HCT116 (cell line): ENCODE results near the gene CTNND2. TPM values are rescaled to one million over a fixed set of nuclear protein-coding genes. Genes with fewer than 3 reads are reported as not detected.

ENCODE experiments used
- ATAC-seq: fragments of 200-7000 bp; cut with Tn5 transposase; 2 replicates; pipeline ENCODE4 v1.9.1; 2020; ENCODE audit warnings: mild to moderate bottlenecking, moderate library complexity
- BruUV-seq: library from RNA; stranded (reverse); fragments of 400-500 nt; replicated peaks from 2 replicates; lab custom pipeline; 2021; lab: Mats Ljungman, UMichigan
- CTCF ChIA-PET: fragments of 300-600 bp; sonication (Branson Sonifier 250); formaldehyde crosslinking; loops from one replicate; lab custom pipeline; 2021; ENCODE audit warnings: antibody characterized with exemption; lab: Charles Lee
- POLR2A ChIA-PET: fragments of 300-600, 350-600 bp; sonication (Branson Sonifier 250); formaldehyde crosslinking; loops from one replicate; lab custom pipeline; 2021; ENCODE audit warnings: antibody characterized with exemption; lab: Charles Lee
- RAD21 ChIA-PET, 2 experiments: fragments of 300-600 bp; sonication (Branson Sonifier 250); formaldehyde crosslinking; loops; one replicate each; lab custom pipeline; 2023; ENCODE audit warnings: low total read pairs in 2 of 2; ENCODE audit not compliant: uncharacterized antibody in 2 of 2, unreplicated experiment in 2 of 2, low non-redundant PET in 1 of 2; lab: Charles Lee
- DNase-seq: peaks from one replicate; pipeline ENCODE4 v3.0.0-alpha.2; 2010; ENCODE audit warnings: low read depth, low spot score
- H2AFZ ChIP-seq: fragments of 200-600 bp; shearing (Covaris generic), sonication (generic); 2 replicates; pipeline ENCODE4 v1.6.1; 2017; ENCODE audit warnings: low read depth, mixed run types, mixed read lengths, antibody characterized with exemption, low read length; ENCODE audit not compliant: poor library complexity, severe bottlenecking
- H3K27ac ChIP-seq: 2 replicates; pipeline ENCODE4 v1.5.1; 2012; ENCODE audit warnings: low read depth, low read length
- H3K27me3 ChIP-seq: fragments of 200-600 bp; sonication (generic); 2 replicates; pipeline ENCODE4 v1.6.1; 2016; ENCODE audit warnings: mixed run types, low read length, mixed read lengths; ENCODE audit not compliant: insufficient read depth
- H3K36me3 ChIP-seq, 2 experiments: fragments of 200-500 bp in 1 of 2; fragments of 200-600 bp in 1 of 2; sonication (Bioruptor generic) in 1 of 2; sonication (generic) in 1 of 2; 2 replicates each; pipeline versions ENCODE4 v1.5.1 to v1.6.1; 2014 to 2016; ENCODE audit warnings: low read length in 2 of 2, inconsistent platforms in 1 of 2, mixed read lengths in 1 of 2, mixed run types in 1 of 2; ENCODE audit not compliant: insufficient read depth in 2 of 2, control insufficient read depth in 1 of 2
- H3K4me1 ChIP-seq, 2 experiments: fragments of 200-600 bp in 1 of 2; sonication (generic) in 1 of 2; 2 replicates each; pipeline versions ENCODE4 v1.5.1 to v1.6.1; 2012 to 2017; ENCODE audit warnings: low read length in 2 of 2, inconsistent platforms in 1 of 2, mild to moderate bottlenecking in 1 of 2, mixed read lengths in 1 of 2, mixed run types in 1 of 2, moderate library complexity in 1 of 2; ENCODE audit not compliant: insufficient read depth in 2 of 2, control insufficient read depth in 1 of 2
- H3K4me2 ChIP-seq: fragments of 200-600 bp; sonication (generic); 2 replicates; pipeline ENCODE4 v1.6.1; 2017; ENCODE audit warnings: mixed run types, low read length, mixed read lengths
- H3K4me3 ChIP-seq, 2 experiments: fragments of 200-600 bp in 1 of 2; sonication (generic) in 1 of 2; replicated peaks in 1 of 2; 2 replicates each; pipeline ENCODE4 v1.5.1; 2011 to 2016; ENCODE audit warnings: low read length in 2 of 2, control low read depth in 1 of 2, low read depth in 1 of 2, mild to moderate bottlenecking in 1 of 2, mixed read lengths in 1 of 2, mixed run types in 1 of 2
- H3K79me2 ChIP-seq: fragments of 200-600 bp; sonication (generic); 2 replicates; pipeline ENCODE4 v1.6.1; 2017; ENCODE audit warnings: mild to moderate bottlenecking, mixed run types, low read length, moderate library complexity, mixed read lengths; ENCODE audit not compliant: insufficient read depth
- H3K9ac ChIP-seq: fragments of 200-600 bp; sonication (generic); 2 replicates; pipeline ENCODE4 v1.6.1; 2016; ENCODE audit warnings: low read length, mixed read lengths
- H3K9me2 ChIP-seq: fragments of 200-600 bp; sonication (generic), shearing (Covaris generic); 2 replicates; pipeline ENCODE4 v1.6.1; 2017; ENCODE audit warnings: mixed run types, mild to moderate bottlenecking, moderate library complexity; ENCODE audit not compliant: insufficient read depth
- H3K9me3 ChIP-seq, 2 experiments: fragments of 200-500 bp in 1 of 2; fragments of 200-600 bp in 1 of 2; sonication (Bioruptor generic) in 1 of 2; sonication (generic) in 1 of 2; 2 replicates each; pipeline ENCODE4 v1.6.1; 2014 to 2017; ENCODE audit warnings: low read length in 2 of 2, mixed read lengths in 2 of 2, inconsistent platforms in 1 of 2, low read depth in 1 of 2, mild to moderate bottlenecking in 1 of 2, mixed run types in 1 of 2, moderate library complexity in 1 of 2; ENCODE audit not compliant: control insufficient read depth in 1 of 2, insufficient read depth in 1 of 2
- H4K20me1 ChIP-seq: fragments of 200-600 bp; sonication (generic), shearing (Covaris generic); 2 replicates; pipeline ENCODE4 v1.6.1; 2017; ENCODE audit warnings: mixed run types, mild to moderate bottlenecking, moderate library complexity; ENCODE audit not compliant: insufficient read depth
- CBX3 ChIP-seq: IDR thresholded peaks from 2 replicates; pipeline ENCODE4 v1.6.1; 2012; ENCODE audit warnings: low read depth
- CTCF ChIP-seq, 3 experiments: fragments of 200-600 bp in 1 of 3; sonication (generic) in 1 of 3; IDR thresholded peaks in 2 of 3; conservative IDR thresholded peaks in 1 of 3; 2 replicates each; pipeline ENCODE4 v1.5.1; 2012 to 2017; ENCODE audit warnings: low read depth in 2 of 3, low read length in 2 of 3, antibody characterized with exemption in 1 of 3, borderline replicate concordance in 1 of 3, control low read depth in 1 of 3, mild to moderate bottlenecking in 1 of 3, mixed read lengths in 1 of 3, mixed run types in 1 of 3, moderate library complexity in 1 of 3; ENCODE audit not compliant: insufficient read depth in 1 of 3
- FOSL1 ChIP-seq: IDR thresholded peaks from 2 replicates; pipeline ENCODE4 v1.6.1; 2012; ENCODE audit warnings: low read depth
- RAD21 ChIP-seq: IDR thresholded peaks from 2 replicates; pipeline ENCODE4 v1.6.1; 2012; ENCODE audit warnings: low read depth, mild to moderate bottlenecking
- REST ChIP-seq: IDR thresholded peaks from 2 replicates; pipeline ENCODE4 v1.6.1; 2012; ENCODE audit warnings: low read depth
- SRF ChIP-seq: IDR thresholded peaks from 2 replicates; pipeline ENCODE4 v1.6.1; 2012; ENCODE audit warnings: low read depth
- TCF7L2 ChIP-seq: IDR thresholded peaks from 2 replicates; pipeline ENCODE4 v1.7.0; 2011; ENCODE audit warnings: borderline replicate concordance, inconsistent platforms; ENCODE audit not compliant: insufficient read depth, insufficient read length; ENCODE audit errors: extremely low read depth
- ZFX ChIP-seq: fragments of 450-650 bp; IDR thresholded peaks from 2 replicates; pipeline ENCODE4 v1.6.1; 2017
- ZNF274 ChIP-seq: fragments of 200-500 bp; sonication (Bioruptor generic); IDR thresholded peaks from 2 replicates; pipeline ENCODE4 v1.6.1; 2014; ENCODE audit warnings: mild to moderate bottlenecking, low read depth, low read length, inconsistent platforms
- intact Hi-C: fragments of 100-400 bp; cut with micrococcal nuclease; formaldehyde crosslinking; loops from 2 replicates; pipeline ENCODE4 v1.10.0; 2022
- total RNA-seq: library from RNA; stranded (reverse); gene quantifications from one replicate; pipeline ENCODE4 v1.2.1, GENCODE V29; 2021; ENCODE audit not compliant: unreplicated experiment

The CTNND2 gene
- total RNA-seq, 1 experiment from 2014 or later, result not detected

- no peaks in the 10 kb centered on the region for H3K9me2 ChIP-seq
- H3K9me3 ChIP-seq, result no peaks in the 10 kb centered on the region
- ATAC-seq, result no peak
- TF ChIP-seq ZNF274 (no peak), SRF (no peak), ZFX (no peak), RAD21 (no peak), FOSL1 (no peak), REST (no peak), TCF7L2 (no peak), CTCF (IDR thresholded peaks at IDR 0.05 in 2 of 3, conservative IDR thresholded peaks at IDR 0.05 in 1 of 3; ENCODE audit: borderline replicate concordance in 1 of 3, insufficient read depth in 1 of 3, low read depth in 2 of 3, low read length in 2 of 3) (no peak), CBX3 (no peak)
- ChIA-PET CTCF (no interaction called here), POLR2A (no interaction called here), RAD21 (no interaction called here)
- H3K79me2 ChIP-seq, result no peaks in the 10 kb centered on the region
- intact Hi-C loops, result no loop called here
- no peak overlapping the region for H3K4me2 ChIP-seq
- H3K9ac ChIP-seq, result no peak overlapping the region
- H2AFZ ChIP-seq, result no peak overlapping the region
- H3K27ac ChIP-seq, result no peak overlapping the region
- H3K27me3 ChIP-seq, result peaks cover 25% of the 10 kb centered on the region
- BruUV-seq, result no TSS peak
- no peaks in the 10 kb centered on the region for H3K4me1 ChIP-seq
- H3K4me3 ChIP-seq, result no peak overlapping the region
- no peak for DNase-seq
- no peaks in the 10 kb centered on the region for H4K20me1 ChIP-seq
- H3K36me3 ChIP-seq, result no peaks in the 10 kb centered on the region
Measured at GRCh38 chr5:10994091-10994986, 909.9 kb downstream of the CTNND2 start.
